IMR-90 (cell line): Measurements from ENCODE around the gene CEMIP2. TPM values are rescaled to one million over a fixed set of nuclear protein-coding genes. Genes with fewer than 3 reads are reported as not detected.

ENCODE experiments used
- ATAC-seq: fragments of 200-7000 bp; cut with Tn5 transposase; 2 replicates; pipeline ENCODE4 v1.9.1; 2020; ENCODE audit warnings: low read depth, mild to moderate bottlenecking, moderate library complexity
- BruUV-seq: library from RNA; stranded (reverse); fragments of 400-500 nt; replicated peaks from 2 replicates; lab custom pipeline; 2021; lab: Mats Ljungman, UMichigan
- CTCF ChIA-PET: fragments of 300-600 bp; formaldehyde crosslinking; extraction: SDS; loops from one replicate; lab custom pipeline; 2021; ENCODE audit warnings: antibody characterized with exemption; lab: Yijun Ruan, JAX
- POLR2A ChIA-PET: fragments of 300-600 bp; sonication (Branson Sonifier 250); formaldehyde crosslinking; loops from one replicate; lab custom pipeline; 2022; ENCODE audit warnings: antibody characterized with exemption; ENCODE audit not compliant: unreplicated experiment; lab: Charles Lee
- DNase-seq: peaks from one replicate; pipeline ENCODE4 v3.0.0; 2013
- H2AFZ ChIP-seq: replicated peaks from 2 replicates; pipeline ENCODE3; 2013; ENCODE audit warnings: low read length, mild to moderate bottlenecking; ENCODE audit not compliant: poor library complexity
- H2AK5ac ChIP-seq: 2 replicates; pipeline ENCODE4 v1.6.1; 2013; ENCODE audit warnings: low read depth, low read length, inconsistent platforms
- H2AK9ac ChIP-seq: replicated peaks from 2 replicates; pipeline ENCODE3; 2013; ENCODE audit warnings: mild to moderate bottlenecking, low read depth, low read length, moderate library complexity; ENCODE audit not compliant: poor library complexity
- H2BK120ac ChIP-seq: 2 replicates; pipeline ENCODE4 v1.6.1; 2013; ENCODE audit warnings: low read depth, low read length, inconsistent platforms
- H2BK15ac ChIP-seq: 3 replicates; pipeline ENCODE4 v1.6.1; 2013; ENCODE audit warnings: low read depth, low read length, inconsistent platforms
- H2BK20ac ChIP-seq: 2 replicates; pipeline ENCODE4 v1.6.1; 2013; ENCODE audit warnings: low read depth, mild to moderate bottlenecking, inconsistent platforms, low read length, moderate library complexity
- H2BK5ac ChIP-seq: 2 replicates; pipeline ENCODE4 v1.6.1; 2013; ENCODE audit warnings: mild to moderate bottlenecking, low read depth, low read length, inconsistent platforms; ENCODE audit not compliant: poor library complexity, severe bottlenecking
- H3K14ac ChIP-seq: replicated peaks from 2 replicates; pipeline ENCODE4 v1.6.1; 2013; ENCODE audit warnings: low read depth, low read length, inconsistent platforms
- H3K18ac ChIP-seq: 2 replicates; pipeline ENCODE4 v1.6.1; 2013; ENCODE audit warnings: low read depth, low read length, control low read depth
- H3K23ac ChIP-seq: 2 replicates; pipeline ENCODE4 v1.6.1; 2013; ENCODE audit warnings: low read depth, low read length, inconsistent platforms
- H3K27ac ChIP-seq: 2 replicates; pipeline ENCODE4 v1.5.1; 2013; ENCODE audit warnings: mild to moderate bottlenecking, control low read depth, low read length; ENCODE audit not compliant: insufficient read depth
- H3K27me3 ChIP-seq: 2 replicates; pipeline ENCODE4 v1.6.1; 2013; ENCODE audit warnings: low read length; ENCODE audit not compliant: control insufficient read depth, insufficient read depth
- H3K36me3 ChIP-seq: 2 replicates; pipeline ENCODE4 v1.6.1; 2013; ENCODE audit warnings: low read length, mixed read lengths; ENCODE audit not compliant: control insufficient read depth, insufficient read depth
- H3K4ac ChIP-seq: 2 replicates; pipeline ENCODE4 v1.6.1; 2013; ENCODE audit warnings: low read depth, low read length, inconsistent platforms
- H3K4me1 ChIP-seq: 2 replicates; pipeline ENCODE4 v1.6.1; 2013; ENCODE audit warnings: low read length, mixed read lengths; ENCODE audit not compliant: control insufficient read depth, insufficient read depth
- H3K4me2 ChIP-seq: 2 replicates; pipeline ENCODE4 v1.6.1; 2013; ENCODE audit warnings: low read depth, mild to moderate bottlenecking, control low read depth, low read length, moderate library complexity
- H3K4me3 ChIP-seq: 2 replicates; pipeline ENCODE4 v1.5.1; 2013; ENCODE audit warnings: low read depth, mild to moderate bottlenecking, control low read depth, low read length, moderate library complexity; ENCODE audit not compliant: insufficient read depth
- H3K56ac ChIP-seq: 2 replicates; pipeline ENCODE4 v1.6.1; 2013; ENCODE audit warnings: low read length, inconsistent platforms; ENCODE audit not compliant: insufficient read depth; ENCODE audit errors: extremely low read depth
- H3K79me1 ChIP-seq, 2 experiments: 2 replicates each; pipeline ENCODE4 v1.6.1; 2013; ENCODE audit warnings: low read length in 2 of 2, inconsistent platforms in 1 of 2, low read depth in 1 of 2
- H3K9ac ChIP-seq: 2 replicates; pipeline ENCODE4 v1.6.1; 2013; ENCODE audit warnings: low read depth, low read length, control low read depth
- H3K9me1 ChIP-seq: 2 replicates; pipeline ENCODE4 v1.6.1; 2013; ENCODE audit warnings: low read length, inconsistent platforms; ENCODE audit not compliant: insufficient read depth
- H3K9me3 ChIP-seq: 2 replicates; pipeline ENCODE4 v1.6.1; 2013; ENCODE audit warnings: low read length; ENCODE audit not compliant: control insufficient read depth, insufficient read depth
- H4K20me1 ChIP-seq: 2 replicates; pipeline ENCODE4 v1.6.1; 2013; ENCODE audit warnings: low read length, inconsistent platforms; ENCODE audit not compliant: insufficient read depth
- H4K5ac ChIP-seq: 2 replicates; pipeline ENCODE4 v1.6.1; 2013; ENCODE audit warnings: mild to moderate bottlenecking, low read depth, low read length, control low read depth
- H4K8ac ChIP-seq, 2 experiments: 2 replicates each; pipeline ENCODE4 v1.6.1; 2013; ENCODE audit warnings: low read depth in 2 of 2, low read length in 2 of 2, control low read depth in 1 of 2, inconsistent platforms in 1 of 2
- H4K91ac ChIP-seq: 2 replicates; pipeline ENCODE4 v1.6.1; 2013; ENCODE audit warnings: low read depth, low read length, inconsistent platforms; ENCODE audit not compliant: insufficient read depth
- BHLHE40 ChIP-seq: fragments of 150-350 bp; IDR thresholded peaks from 2 replicates; pipeline ENCODE4 v1.6.1; 2016; ENCODE audit warnings: mild to moderate bottlenecking, low read depth, low read length
- CEBPB ChIP-seq: IDR thresholded peaks from 2 replicates; pipeline ENCODE4 v1.6.1; 2012; ENCODE audit warnings: low read depth, low read length, improper control_type of control experiment
- CHD1 ChIP-seq: IDR thresholded peaks from 2 replicates; pipeline ENCODE4 v1.6.1; 2012; ENCODE audit warnings: low read depth, low read length, improper control_type of control experiment
- CTCF ChIP-seq: conservative IDR thresholded peaks from 2 replicates; pipeline ENCODE4 v1.5.1; 2012; ENCODE audit warnings: mild to moderate bottlenecking, low read depth, low read length, improper control_type of control experiment
- ELK1 ChIP-seq: fragments of 150-350 bp; IDR thresholded peaks from 2 replicates; pipeline ENCODE4 v1.6.1; 2016; ENCODE audit warnings: low read depth, mild to moderate bottlenecking, low read length, moderate library complexity, borderline replicate concordance
- FOS ChIP-seq: fragments of 150-350 bp; IDR thresholded peaks from 2 replicates; pipeline ENCODE4 v1.6.1; 2016; ENCODE audit warnings: low read depth, low read length
- MAFK ChIP-seq: IDR thresholded peaks from 2 replicates; pipeline ENCODE4 v1.6.1; 2012; ENCODE audit warnings: low read depth, low read length, improper control_type of control experiment
- MAZ ChIP-seq: IDR thresholded peaks from 2 replicates; pipeline ENCODE4 v1.6.1; 2012; ENCODE audit warnings: low read depth, mild to moderate bottlenecking, low read length, improper control_type of control experiment, moderate library complexity, borderline replicate concordance
- NFE2L2 ChIP-seq: fragments of 150-350 bp; IDR thresholded peaks from 2 replicates; pipeline ENCODE4 v1.6.1; 2016; ENCODE audit warnings: low read depth, mild to moderate bottlenecking, low read length
- POLR2A ChIP-seq: IDR thresholded peaks from 2 replicates; pipeline ENCODE4 v1.6.1; 2012; ENCODE audit warnings: mild to moderate bottlenecking, low read depth, low read length
- RAD21 ChIP-seq: IDR thresholded peaks from 2 replicates; pipeline ENCODE4 v1.6.1; 2012; ENCODE audit warnings: low read length, improper control_type of control experiment
- RCOR1 ChIP-seq: IDR thresholded peaks from 2 replicates; pipeline ENCODE4 v1.6.1; 2012; ENCODE audit warnings: mild to moderate bottlenecking, low read length, improper control_type of control experiment; ENCODE audit not compliant: insufficient replicate concordance
- RFX5 ChIP-seq: IDR thresholded peaks from 2 replicates; pipeline ENCODE4 v1.8.0; 2012; ENCODE audit warnings: low read depth, mild to moderate bottlenecking, low read length, moderate library complexity
- SMC3 ChIP-seq: fragments of 150-350 bp; IDR thresholded peaks from 2 replicates; pipeline ENCODE4 v1.6.1; 2016; ENCODE audit warnings: low read depth, mild to moderate bottlenecking, antibody characterized with exemption, low read length, moderate library complexity
- USF2 ChIP-seq: fragments of 150-350 bp; IDR thresholded peaks from 2 replicates; pipeline ENCODE4 v1.6.1; 2017; ENCODE audit warnings: mild to moderate bottlenecking, antibody characterized with exemption, low read length, low read depth
- WGBS, 2 experiments: methylation state at CpG; one replicate each; pipeline versions ENCODE4 v1.1.5 to v1.1.7; 2013; ENCODE audit warnings: missing lambda C conversion rate in 2 of 2; ENCODE audit not compliant: insufficient read length in 1 of 2; ENCODE audit errors: extremely low coverage in 2 of 2; 5-methylcytosine and 5-hydroxymethylcytosine counted together
- dilution Hi-C: fragments of 300-500 bp; cut with HindIII; formaldehyde crosslinking; loops from one replicate; pipeline ENCODE4 v1.14.3; 2018; ENCODE audit warnings: low sequenced_read_pairs; ENCODE audit not compliant: unreplicated experiment
- in situ Hi-C: fragments of 300-500 bp; cut with MboI; formaldehyde crosslinking; loops from 3 replicates; pipeline ENCODE4 v1.14.3; 2019; ENCODE audit warnings: low sequenced_read_pairs, inconsistent platforms, mixed read lengths
- intact Hi-C: fragments of 100-400 bp; cut with micrococcal nuclease; formaldehyde crosslinking; loops from 2 replicates; pipeline ENCODE4 v1.10.0; 2022
- polyA plus RNA-seq, 3 experiments: library from polyadenylated mRNA; depleted of rRNA; stranded (reverse); fragments of >200 nt; gene quantifications; 2 replicates each; pipeline ENCODE4 v1.2.3, GENCODE V29; 2012; ENCODE audit warnings: low replicate concordance in 1 of 3
- total RNA-seq: library from RNA; depleted of rRNA; stranded (reverse); fragments of >200 nt; gene quantifications from 2 replicates; pipeline ENCODE4 v1.2.3, GENCODE V29; 2012

The CEMIP2 gene
- total and polyA plus RNA-seq, 2 of the 4 experiments (the other 2 are of a cell fraction), result 65.2 to 67.4 TPM

- Histone ChIP-seq H3K4me2 (peak overlapping the region; percentile 44; the same call in 1 of the 2 replicates), H4K91ac (peak overlapping the region; percentile 16; the same call in 1 of the 2 replicates), H3K9me1 (peaks cover 17% of the 10 kb centered on the region), H3K14ac (no peak overlapping the region; the same call in 1 of the 2 replicates), H3K27me3 (0 out of 2 replicates have a peak, but pooled peaks cover under 1% of the 10 kb centered on the region), H3K27ac (no peak overlapping the region), H3K79me1 (peaks cover 8 to 48% of the 10 kb centered on the region in 2 experiments; a peak in 3 of 4 replicates), H3K4me3 (no peak overlapping the region), H2AFZ (no peak overlapping the region), H2AK5ac (peak overlapping the region; percentile 54; the same call in 1 of the 2 replicates), H3K36me3 (no peaks in the 10 kb centered on the region), H2BK20ac (peak overlapping the region; percentile 16; the same call in 1 of the 2 replicates), H3K9me3 (no peaks in the 10 kb centered on the region), H3K23ac (peak overlapping the region; percentile 86; the same call in 1 of the 2 replicates), H4K8ac (no peak overlapping the region), H3K4ac (peak overlapping the region; percentile 17), H2BK5ac (peak overlapping the region; percentile 81), H2AK9ac (no peak overlapping the region), H4K5ac (no peak overlapping the region), H3K9ac (no peak overlapping the region), H3K4me1 (peaks cover 17% of the 10 kb centered on the region), H3K18ac (peak overlapping the region; percentile 14; the same call in 1 of the 2 replicates), H3K56ac (no peak overlapping the region), H2BK15ac (no peak overlapping the region), H4K20me1 (peaks cover 37% of the 10 kb centered on the region), H2BK120ac (peak overlapping the region; percentile 36; the same call in 1 of the 2 replicates)
- dilution Hi-C loops (no loop called here), intact Hi-C loops (loop anchor here (10.0 kb wide), 1 partner anchor 810 kb away; no protein-coding TSS in a partner anchor), in situ Hi-C loops (loop anchor here (5.0 kb wide), 1 partner anchor 43 kb away; no protein-coding TSS in a partner anchor)
- TF ChIP-seq SMC3 (no peak), RCOR1 (no peak), MAFK (no peak), MAZ (no peak), RAD21 (no peak), USF2 (no peak), ELK1 (no peak), RFX5 (no peak), CTCF (no peak), POLR2A (no peak), FOS (no peak), BHLHE40 (no peak), CEBPB (no peak), NFE2L2 (no peak), CHD1 (no peak)
- CTCF ChIA-PET, result interaction anchor here (0.6 to 0.9 kb wide), 3 partner anchors 11 to 88 kb away, joined by 3 read pairs; no protein-coding TSS in a partner anchor
- no CpG with 5 or more reads among the region's 1 CpG for WGBS, 2 experiments
- BruUV-seq, result no TSS peak
- POLR2A ChIA-PET, result no interaction called here
- DNase-seq (no peak), ATAC-seq (no peak)
Measured at GRCh38 chr9:71764891-71765290, 3.4 kb downstream of the CEMIP2 start.
